Ishikawa (cell line): ENCODE measurements around the gene PLCB1.

Experiments
- CEBPB ChIP-seq: IDR thresholded peaks from 2 replicates; pipeline ENCODE4 v1.6.1; 2012
- CREB1 ChIP-seq: IDR thresholded peaks from 2 replicates; pipeline ENCODE4 v1.6.1; 2012; ENCODE audit warnings: low read depth
- EGR1 ChIP-seq: IDR thresholded peaks from 2 replicates; pipeline ENCODE4 v1.6.1; 2012
- EP300 ChIP-seq: IDR thresholded peaks from 2 replicates; pipeline ENCODE4 v1.6.1; 2012; ENCODE audit warnings: borderline replicate concordance
- FOXM1 ChIP-seq: IDR thresholded peaks from 2 replicates; pipeline ENCODE4 v1.6.1; 2012; ENCODE audit warnings: low read depth, borderline replicate concordance
- NFIC ChIP-seq: IDR thresholded peaks from 2 replicates; pipeline ENCODE4 v1.6.1; 2012
- RAD21 ChIP-seq: IDR thresholded peaks from 2 replicates; pipeline ENCODE4 v1.6.1; 2012; ENCODE audit warnings: low read depth
- REST ChIP-seq: IDR thresholded peaks from 2 replicates; pipeline ENCODE4 v1.6.1; 2012; ENCODE audit warnings: low read depth, mild to moderate bottlenecking
- TAF1 ChIP-seq: IDR thresholded peaks from 2 replicates; pipeline ENCODE4 v1.6.1; 2012; ENCODE audit warnings: low read depth, mild to moderate bottlenecking
- TCF12 ChIP-seq: IDR thresholded peaks from 2 replicates; pipeline ENCODE4 v1.6.1; 2012; ENCODE audit warnings: low read depth
- TEAD4 ChIP-seq: IDR thresholded peaks from 2 replicates; pipeline ENCODE4 v1.6.1; 2012
- USF1 ChIP-seq: IDR thresholded peaks from 2 replicates; pipeline ENCODE4 v1.6.1; 2012
- YY1 ChIP-seq: IDR thresholded peaks from 2 replicates; pipeline ENCODE4 v1.6.1; 2012; ENCODE audit warnings: low read depth
- ZBTB7A ChIP-seq: IDR thresholded peaks from 2 replicates; pipeline ENCODE4 v1.6.1; 2012; ENCODE audit warnings: low read depth
- TF ChIP-seq, protein P1 (sequence below): IDR thresholded peaks from 2 replicates; pipeline ENCODE4 v1.6.1; 2012

Gene PLCB1

GRCh38 chr20:8127553-8128255 is 4.4 kb upstream of the PLCB1 start:
- TF ChIP-seq EGR1 (no peak), EP300 (no peak), REST (no peak), ZBTB7A (no peak)

GRCh38 chr20:8128291-8129060 is 3.6 kb upstream of the PLCB1 start:
- no peak for TF ChIP-seq REST
- no peak for TF ChIP-seq USF1
- TF ChIP-seq, protein P1, sequence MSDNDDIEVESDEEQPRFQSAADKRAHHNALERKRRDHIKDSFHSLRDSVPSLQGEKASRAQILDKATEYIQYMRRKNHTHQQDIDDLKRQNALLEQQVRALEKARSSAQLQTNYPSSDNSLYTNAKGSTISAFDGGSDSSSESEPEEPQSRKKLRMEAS, result no peak
- TF ChIP-seq NFIC, result no peak
- TF ChIP-seq EGR1, result no peak
- TF ChIP-seq TCF12, result no peak
- no peak for TF ChIP-seq ZBTB7A
- TF ChIP-seq CEBPB, result no peak
- TF ChIP-seq EP300, result no peak
- no peak for TF ChIP-seq TEAD4
- TF ChIP-seq CREB1, result no peak
- no peak for TF ChIP-seq YY1
- no peak for TF ChIP-seq FOXM1
- no peak for TF ChIP-seq RAD21
- no peak for TF ChIP-seq TAF1

- TF ChIP-seq CEBPB, result no peak
- no peak for TF ChIP-seq TEAD4
- TF ChIP-seq, protein P1, result no peak
- no peak for TF ChIP-seq TAF1
- TF ChIP-seq USF1, result no peak
- TF ChIP-seq TCF12, result no peak
- no peak for TF ChIP-seq RAD21
- TF ChIP-seq EP300, result no peak
- no peak for TF ChIP-seq CREB1
- no peak for TF ChIP-seq YY1
- TF ChIP-seq FOXM1, result no peak
- TF ChIP-seq REST, result no peak
- TF ChIP-seq ZBTB7A, result no peak
- TF ChIP-seq EGR1, result no peak
- no peak for TF ChIP-seq NFIC
Measured at GRCh38 chr20:8129211-8129976, 2.7 kb upstream of the PLCB1 start.
